Endothelial cell of umbilical vein (primary cell): ENCODE measurements around the gene GNAS. TPM values are rescaled to one million over a fixed set of nuclear protein-coding genes. Genes with fewer than 3 reads are reported as not detected.

ENCODE experiments used
- BruUV-seq: library from RNA; stranded (reverse); fragments of 400-500 nt; replicated peaks from 2 replicates; lab custom pipeline; 2021; lab: Mats Ljungman, UMichigan
- CTCF ChIA-PET: fragments of 300-600, 350-600 bp; sonication (Branson Sonifier 250); formaldehyde crosslinking; loops from one replicate; lab custom pipeline; 2021; ENCODE audit warnings: antibody characterized with exemption, inconsistent platforms; lab: Charles Lee
- POLR2A ChIA-PET: fragments of 300-600, 350-600 bp; sonication (Branson Sonifier 250); formaldehyde crosslinking; loops from one replicate; lab custom pipeline; 2021; ENCODE audit warnings: antibody characterized with exemption, inconsistent platforms; lab: Charles Lee
- DNase-seq: peaks from one replicate; pipeline ENCODE4 v3.0.0-alpha.2; 2011; ENCODE audit warnings: low read depth, low spot score
- FAIRE-seq: peaks from 2 replicates; lab custom pipeline; 2011; peaks lifted over from hg19 to GRCh38; lab: Jason Lieb, UNC
- H2AFZ ChIP-seq: 2 replicates; pipeline ENCODE4 v1.6.0; 2012; ENCODE audit warnings: low read depth, low read length, control low read depth, inconsistent platforms
- H3K27ac ChIP-seq: 2 replicates; pipeline ENCODE4 v1.5.1; 2011; ENCODE audit warnings: low read depth, mild to moderate bottlenecking, control low read depth, low read length, moderate library complexity; ENCODE audit not compliant: insufficient read depth
- H3K27me3 ChIP-seq, 2 experiments: 2 replicates each; pipeline versions ENCODE4 v1.6.0 to v1.6.1; 2011; ENCODE audit warnings: low read length in 2 of 2, mixed read lengths in 1 of 2; ENCODE audit not compliant: control insufficient read depth in 2 of 2, insufficient read depth in 2 of 2
- H3K36me3 ChIP-seq, 2 experiments: 2 replicates in 1 of 2; 3 replicates in 1 of 2; pipeline ENCODE4 v1.5.1; 2011; ENCODE audit warnings: low read length in 2 of 2, mild to moderate bottlenecking in 1 of 2, moderate library complexity in 1 of 2; ENCODE audit not compliant: control insufficient read depth in 2 of 2, insufficient read depth in 2 of 2; ENCODE audit errors: extremely low read depth in 1 of 2
- H3K4me1 ChIP-seq: 3 replicates; pipeline ENCODE4 v1.5.1; 2011; ENCODE audit warnings: mild to moderate bottlenecking, low read length; ENCODE audit not compliant: control insufficient read depth, insufficient read depth; ENCODE audit errors: extremely low read depth
- H3K4me2 ChIP-seq: 2 replicates; pipeline ENCODE4 v1.6.1; 2011; ENCODE audit warnings: low read length, control low read depth, mixed read lengths; ENCODE audit not compliant: insufficient read depth
- H3K4me3 ChIP-seq, 3 experiments: fragments of 200-600 bp in 1 of 3; sonication (generic), shearing (Covaris generic) in 1 of 3; replicated peaks in 1 of 3; 2 replicates each; pipeline ENCODE4 v1.5.1; 2011 to 2016; ENCODE audit warnings: control low read depth in 3 of 3, low read length in 3 of 3, mild to moderate bottlenecking in 2 of 3, inconsistent platforms in 1 of 3, low read depth in 1 of 3, moderate library complexity in 1 of 3; ENCODE audit not compliant: insufficient read depth in 1 of 3
- H3K79me2 ChIP-seq: 2 replicates; pipeline ENCODE4 v1.6.0; 2012; ENCODE audit warnings: low read length, inconsistent platforms; ENCODE audit not compliant: control insufficient read depth, insufficient read depth
- H3K9ac ChIP-seq: replicated peaks from 2 replicates; pipeline ENCODE3; 2011; ENCODE audit warnings: low read length, control low read depth; ENCODE audit not compliant: insufficient read depth; ENCODE audit errors: extremely low read depth
- H3K9me1 ChIP-seq: replicated peaks from 3 replicates; pipeline ENCODE4 v1.6.0; 2011; ENCODE audit warnings: mild to moderate bottlenecking, low read length; ENCODE audit not compliant: control insufficient read depth, insufficient read depth; ENCODE audit errors: extremely low read depth
- H3K9me3 ChIP-seq: replicated peaks from 2 replicates; pipeline ENCODE4 v1.5.1; 2012; ENCODE audit warnings: low read length, inconsistent platforms; ENCODE audit not compliant: control insufficient read depth, insufficient read depth
- H4K20me1 ChIP-seq: replicated peaks from 2 replicates; pipeline ENCODE3; 2011; ENCODE audit warnings: mild to moderate bottlenecking, low read length; ENCODE audit not compliant: control insufficient read depth, insufficient read depth; ENCODE audit errors: extremely low read depth
- CTCF ChIP-seq, 2 donors: IDR thresholded peaks; 1 replicate in 1 of 2; 2 replicates in 1 of 2; pipeline ENCODE4 v1.5.1; 2011; ENCODE audit warnings: low read length in 2 of 2, mild to moderate bottlenecking in 2 of 2, moderate library complexity in 2 of 2, control low read depth in 1 of 2, inconsistent platforms in 1 of 2, low read depth in 1 of 2; ENCODE audit not compliant: insufficient read depth in 1 of 2; ENCODE audit errors: extremely low read depth in 1 of 2
- EZH2 ChIP-seq: IDR thresholded peaks from 2 replicates; pipeline ENCODE4 v1.6.1; 2012; ENCODE audit warnings: borderline replicate concordance, low read depth, mild to moderate bottlenecking, moderate library complexity, low read length, inconsistent platforms; ENCODE audit not compliant: severe bottlenecking
- FOS ChIP-seq: IDR thresholded peaks from 2 replicates; pipeline ENCODE4 v1.6.1; 2011; ENCODE audit warnings: mild to moderate bottlenecking, low read length, moderate library complexity, borderline replicate concordance; ENCODE audit not compliant: insufficient read depth
- JUN ChIP-seq: IDR thresholded peaks from 2 replicates; pipeline ENCODE4 v1.6.1; 2011; ENCODE audit warnings: borderline replicate concordance, low read depth; ENCODE audit not compliant: insufficient read length, insufficient read depth
- POLR2A ChIP-seq: IDR thresholded peaks from 2 replicates; pipeline ENCODE4 v1.6.1; 2012; ENCODE audit warnings: low read depth, mild to moderate bottlenecking, control low read depth, low read length
- dilution Hi-C: fragments of 300-500 bp; cut with MboI; formaldehyde crosslinking; loops from one replicate; pipeline ENCODE4 v1.15.0; 2019; ENCODE audit warnings: low sequenced_read_pairs; ENCODE audit not compliant: extremely low pct_ligation_motif_present
- intact Hi-C: fragments of 100-400 bp; cut with micrococcal nuclease; formaldehyde crosslinking; loops from one replicate; pipeline ENCODE4 v1.10.0; 2022
- polyA plus RNA-seq, 4 experiments: library from polyadenylated mRNA; depleted of rRNA in 3 of 4; stranded (reverse) in 3 of 4; unstranded in 1 of 4; fragments of >200 nt; gene quantifications; 2 replicates each; pipeline versions ENCODE4 v1.2.1 to v1.2.3, GENCODE V29; 2011 to 2012; ENCODE audit warnings: missing spikeins in 1 of 4
- total RNA-seq: library from RNA; stranded (reverse); gene quantifications from 2 replicates; pipeline ENCODE4 v1.2.3, GENCODE V29; 2021

GNAS gene
- total and polyA plus RNA-seq, 2 donors (not counting 3 experiments of a cell fraction or from before 2014, with no cell fraction given), result 1,141 to 1,882 TPM

- H3K27me3 ChIP-seq, result peaks cover 0 to 6% of the 10 kb centered on the region in 2 experiments
- BruUV-seq, result no TSS peak
- H2AFZ ChIP-seq, result peak overlapping the region; percentile 25
- POLR2A ChIA-PET, result no interaction called here
- H3K4me1 ChIP-seq, result peaks cover 19% of the 10 kb centered on the region
- no peak overlapping the region for H3K4me3 ChIP-seq
- H3K27ac ChIP-seq, result peak overlapping the region; percentile 18
- DNase-seq, result peak; percentile 55
- no peak overlapping the region for H3K9ac ChIP-seq
- CTCF ChIA-PET, result interaction anchor here (1.9 kb wide), 2 partner anchors 9 to 347 kb away, joined by 5 to 7 read pairs; no protein-coding TSS in a partner anchor
- H3K36me3 ChIP-seq, result no peaks in the 10 kb centered on the region
- TF ChIP-seq CTCF (IDR thresholded peaks at IDR 0.05; ENCODE audit: extremely low read depth in 1 of 2, insufficient read depth in 1 of 2, low read depth in 1 of 2, low read length in 2 of 2) (no peak), FOS (peak; percentile 66), JUN (peak; percentile 31)
- peak; percentile 80 for FAIRE-seq
- no peaks in the 10 kb centered on the region for H3K9me3 ChIP-seq
- H3K79me2 ChIP-seq, result no peaks in the 10 kb centered on the region
- intact Hi-C loops (loop anchor here (1.0 kb wide), 1 partner anchor 106 kb away; the partner anchor contains the start of gene NELFCD), dilution Hi-C loops (no loop called here)
- no peaks in the 10 kb centered on the region for H3K9me1 ChIP-seq
- H4K20me1 ChIP-seq, result no peaks in the 10 kb centered on the region
- H3K4me2 ChIP-seq, result no peak overlapping the region
Observed at GRCh38 chr20:58875541-58876134, 23.1 kb downstream of the GNAS start.

GRCh38 chr20:58876437-58876836 is 23.9 kb downstream of the GNAS start:
- no peaks in the 10 kb centered on the region for H3K36me3 ChIP-seq
- no TSS peak for BruUV-seq
- H3K4me3 ChIP-seq, result no peak overlapping the region
- H3K9ac ChIP-seq, result no peak overlapping the region
- no peak overlapping the region for H2AFZ ChIP-seq
- ChIA-PET POLR2A (no interaction called here), CTCF (interaction anchor here (0.7 to 1.9 kb wide), 3 partner anchors 8 to 106 kb away, joined by 3 to 5 read pairs (median 4); no protein-coding TSS in a partner anchor)
- FAIRE-seq, result no peak
- dilution Hi-C loops, result no loop called here
- DNase-seq, result no peak
- H3K9me3 ChIP-seq, result no peaks in the 10 kb centered on the region
- intact Hi-C loops, result no loop called here
- H3K4me2 ChIP-seq, result no peak overlapping the region
- H3K4me1 ChIP-seq, result peaks cover 17% of the 10 kb centered on the region
- H3K27me3 ChIP-seq, result peaks cover 0 to 6% of the 10 kb centered on the region in 2 experiments
- TF ChIP-seq FOS, result no peak
- TF ChIP-seq EZH2, result no peak
- TF ChIP-seq POLR2A, result no peak
- no peak overlapping the region for H3K27ac ChIP-seq
- no peaks in the 10 kb centered on the region for H3K9me1 ChIP-seq
- H4K20me1 ChIP-seq, result no peaks in the 10 kb centered on the region
- no peaks in the 10 kb centered on the region for H3K79me2 ChIP-seq
